Activated T-helper 1 cell treated with anti-CD3 and anti-CD28 coated beads, Interleukin-2, amount 50 U/mL, for 16 hours (primary cell): Measurements from ENCODE around the gene TM4SF4.

ENCODE experiments used
- DNase-seq, 2 donors: peaks; one replicate each; pipeline ENCODE4 v3.0.0-alpha.2; 2020; ENCODE audit warnings: low read depth in 1 of 2, low spot score in 1 of 2

TM4SF4 gene

GRCh38 chr3:149511040-149511626 lies 36.6 kb downstream of the TM4SF4 start:
- no peak for DNase-seq

- no peak for DNase-seq
Observed at GRCh38 chr3:149512073-149512782, 37.7 kb downstream of the TM4SF4 start.

GRCh38 chr3:149514471-149514870 lies 40.0 kb downstream of the TM4SF4 start:
- no peak for DNase-seq

DNA sequence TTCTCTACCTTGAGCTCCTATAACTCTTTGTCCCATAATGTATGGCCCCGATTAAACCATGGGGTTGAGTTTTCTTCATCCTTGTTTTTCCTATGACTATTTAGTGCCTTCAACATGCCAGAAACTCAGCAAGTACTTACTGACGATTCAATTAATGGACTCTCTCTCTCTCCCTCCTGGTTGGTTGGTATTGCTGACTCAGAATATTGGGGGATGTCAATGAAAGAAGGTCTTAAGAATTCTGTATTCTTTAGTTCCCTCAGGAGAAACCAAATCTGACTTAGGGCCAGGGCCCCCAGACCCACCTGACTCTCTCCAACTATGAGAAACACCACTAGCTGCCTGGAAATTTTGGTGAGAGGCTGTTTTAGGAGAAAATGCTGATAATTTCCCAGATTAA lies 40.8 kb downstream of the TM4SF4 start:
- DNase-seq: no peak

DNA sequence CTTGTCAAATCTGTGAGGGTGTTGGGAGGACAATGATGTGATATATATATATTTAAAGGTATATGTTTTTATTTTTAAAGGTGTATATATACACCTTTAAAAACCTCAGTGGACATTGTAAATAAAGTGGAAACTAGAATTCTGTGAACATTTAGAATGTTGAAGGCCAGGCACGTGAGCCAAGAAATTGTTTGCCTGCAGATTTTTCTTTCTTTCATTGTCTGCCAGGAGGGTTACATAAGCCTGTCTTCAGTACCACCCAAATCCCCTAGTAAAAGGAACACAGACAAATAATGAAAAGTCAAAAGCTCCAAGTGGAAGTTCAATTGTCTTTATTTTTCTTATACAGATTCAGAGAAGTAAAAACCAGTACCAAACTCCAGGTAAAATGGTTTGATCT lies 42.4 kb downstream of the TM4SF4 start:
- no peak for DNase-seq

DNA sequence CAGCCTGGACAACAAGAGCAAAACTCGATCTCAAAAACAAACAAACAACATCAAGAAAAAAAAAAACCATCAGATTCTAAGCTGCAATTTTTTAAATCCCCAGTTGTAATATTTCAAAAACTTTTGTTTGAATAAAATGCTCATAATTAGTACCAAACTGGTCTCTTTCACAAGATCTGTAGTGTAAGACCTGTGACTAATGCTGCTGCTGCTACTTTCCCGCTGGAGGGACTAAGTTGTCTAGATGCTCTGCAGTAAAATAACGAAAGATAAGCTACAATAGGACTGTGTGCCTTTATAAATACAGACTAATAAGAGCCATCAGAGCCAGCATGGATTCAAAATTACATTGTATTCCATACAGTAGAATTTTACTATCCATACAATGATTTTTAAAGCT lies 45.4 kb downstream of the TM4SF4 start:
- no peak for DNase-seq

DNA sequence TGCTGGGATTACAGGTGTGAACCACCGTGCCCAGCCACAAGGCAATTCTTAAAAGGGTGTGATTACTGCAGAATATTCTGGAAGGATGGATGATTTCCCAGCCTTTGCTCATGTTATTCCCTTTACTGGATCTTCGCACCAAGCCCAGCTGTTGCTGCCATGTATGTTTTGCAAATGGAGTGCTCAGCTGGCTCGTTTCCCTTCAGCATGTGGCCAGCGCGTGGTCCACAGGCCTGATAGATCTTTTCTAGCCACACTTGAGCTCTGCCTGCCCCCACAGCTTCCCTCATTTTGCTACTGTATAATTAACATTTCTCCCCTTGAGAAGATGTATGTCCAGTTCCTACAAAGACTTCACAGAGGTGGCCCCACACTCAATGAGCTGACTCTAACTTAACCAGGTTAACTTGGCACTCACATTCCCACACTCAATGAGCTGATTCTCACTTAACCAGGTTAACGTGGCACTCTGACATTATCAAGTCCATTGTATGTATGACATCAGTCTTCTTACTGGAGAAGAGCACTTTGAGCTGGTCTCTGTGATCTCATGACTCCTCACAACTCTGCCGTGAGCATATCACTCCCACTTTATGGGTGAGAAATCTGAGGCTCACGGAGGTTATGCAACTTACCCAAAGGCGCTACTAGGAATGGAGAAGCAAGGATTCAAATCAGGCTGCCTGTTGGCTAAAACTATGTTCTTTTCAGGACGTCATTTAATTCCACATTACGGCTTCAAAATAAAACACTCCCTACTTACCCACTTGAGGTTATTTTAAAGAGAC lies 49.2 kb downstream of the TM4SF4 start:
- no peak for DNase-seq

DNA sequence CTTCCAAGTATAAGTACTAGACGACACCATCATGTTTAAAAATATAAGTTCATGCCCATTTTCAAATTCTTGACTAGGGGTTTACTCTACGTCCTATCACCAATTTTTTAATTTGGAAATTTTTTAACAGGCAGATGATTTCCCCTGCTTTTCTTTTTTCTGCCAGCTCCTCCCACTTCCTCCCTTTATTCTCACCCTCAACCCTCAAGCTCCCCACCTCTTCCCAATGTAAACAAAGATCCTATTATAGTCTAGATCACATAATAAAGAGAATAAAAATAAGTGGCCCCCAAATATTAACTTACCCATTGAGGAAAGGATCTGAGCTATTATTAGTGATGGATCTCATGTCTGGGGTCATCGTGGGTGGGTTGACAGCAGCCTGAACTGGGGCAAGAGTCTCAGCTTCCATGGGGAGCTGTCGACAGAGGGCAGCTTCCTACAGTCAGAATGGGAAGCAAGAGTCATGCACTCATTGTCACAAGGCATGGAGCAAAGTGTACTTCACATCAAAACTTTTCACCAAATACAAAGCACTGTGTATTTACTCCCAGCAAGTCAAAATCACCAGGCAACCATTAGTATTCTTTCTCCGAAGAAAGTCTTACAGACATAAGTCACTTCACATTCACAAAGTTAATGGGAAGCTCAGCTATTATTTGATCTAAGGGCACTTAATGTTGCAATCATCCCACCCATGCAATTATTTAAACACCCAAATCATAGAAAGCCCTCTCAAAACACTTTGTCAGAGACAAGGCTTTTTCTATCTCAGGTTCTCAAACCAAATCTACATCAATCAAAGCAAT lies 53.2 kb downstream of the TM4SF4 start:
- no peak for DNase-seq

- DNase-seq: no peak
Observed at GRCh38 chr3:149528340-149528650, 53.8 kb downstream of the TM4SF4 start.

- DNase-seq: no peak
Observed at GRCh38 chr3:149529099-149529498, 54.6 kb downstream of the TM4SF4 start.

- DNase-seq: no peak
Observed at GRCh38 chr3:149532489-149533180, 58.1 kb downstream of the TM4SF4 start.

GRCh38 chr3:149534082-149534481 lies 59.6 kb downstream of the TM4SF4 start:
- DNase-seq: no peak

- no peak for DNase-seq
Observed at GRCh38 chr3:149534671-149535332, 60.3 kb downstream of the TM4SF4 start.

DNA sequence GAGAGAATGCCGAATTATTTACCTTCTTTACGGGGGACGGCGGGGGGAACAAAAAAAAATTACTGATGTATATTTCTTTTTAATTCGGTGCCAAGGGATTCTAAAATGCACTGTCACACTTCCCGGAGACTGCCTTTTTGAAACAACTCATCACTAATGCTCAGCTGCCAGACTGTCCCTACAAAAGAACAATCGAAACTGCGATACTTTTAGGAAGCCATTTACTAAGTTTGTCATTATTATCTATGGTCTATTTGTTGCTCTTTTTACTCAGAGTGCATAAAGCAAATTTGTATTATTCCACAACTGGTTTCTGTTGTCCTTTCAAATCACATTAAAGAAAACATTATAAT lies 60.8 kb downstream of the TM4SF4 start:
- no peak for DNase-seq

DNA sequence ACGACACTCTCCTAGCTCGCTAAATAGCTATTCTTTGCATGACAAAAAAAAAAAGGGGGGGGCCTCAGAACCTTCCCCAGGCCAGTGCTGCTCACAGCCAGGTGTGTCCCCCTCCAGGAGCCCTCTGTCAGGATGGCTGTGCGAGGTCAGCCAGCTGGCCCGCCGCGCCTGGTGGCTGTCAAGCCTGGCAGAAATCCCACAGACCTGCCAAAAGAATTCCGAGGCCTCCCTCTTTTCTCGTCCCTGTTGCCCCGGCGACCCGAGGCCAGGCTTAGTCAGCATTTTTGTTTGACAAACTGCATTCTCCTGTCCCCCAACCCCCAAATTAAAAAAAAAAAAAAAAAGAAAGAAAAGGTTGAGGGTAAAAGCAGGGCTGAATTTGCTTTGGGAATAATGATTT lies 61.9 kb downstream of the TM4SF4 start:
- no peak for DNase-seq

DNA sequence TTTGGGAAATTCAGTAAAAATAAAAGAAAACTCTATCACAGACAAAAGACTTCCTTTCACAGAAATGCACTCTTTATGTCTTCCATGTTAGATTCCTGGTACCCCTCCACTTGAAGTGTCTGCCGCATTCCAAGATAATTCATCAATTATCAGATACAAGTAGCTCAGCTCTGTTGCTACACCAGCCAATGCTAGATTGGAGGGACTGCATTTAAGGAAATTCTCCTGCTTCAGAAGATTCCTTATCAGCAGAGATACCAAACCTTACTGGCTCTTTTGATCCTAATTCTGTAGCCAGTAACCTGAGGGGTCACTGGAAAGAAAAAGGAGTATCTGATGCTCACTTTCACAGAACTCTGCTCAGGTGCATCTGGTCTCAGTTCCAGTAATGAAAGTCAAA lies 63.9 kb downstream of the TM4SF4 start:
- DNase-seq: no peak

DNA sequence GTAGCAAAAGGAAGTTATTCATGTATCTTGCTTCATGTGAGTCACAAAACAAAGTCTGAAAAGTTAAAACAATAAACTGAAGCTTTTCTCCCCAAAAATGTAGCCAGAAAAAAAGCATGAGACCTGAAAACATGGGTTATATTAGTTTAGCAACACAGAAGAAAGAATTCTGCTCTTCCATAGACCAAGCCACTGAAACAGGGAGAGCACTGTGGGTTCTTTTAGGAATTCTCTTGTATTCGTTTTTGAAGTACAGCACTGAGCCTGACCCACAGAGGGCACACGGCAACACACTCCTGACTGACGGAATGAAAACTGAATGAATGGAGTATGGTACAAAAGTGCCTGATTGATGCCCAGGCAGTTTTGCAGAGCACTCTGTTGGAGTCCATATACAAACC lies 66.6 kb downstream of the TM4SF4 start:
- no peak for DNase-seq

DNA sequence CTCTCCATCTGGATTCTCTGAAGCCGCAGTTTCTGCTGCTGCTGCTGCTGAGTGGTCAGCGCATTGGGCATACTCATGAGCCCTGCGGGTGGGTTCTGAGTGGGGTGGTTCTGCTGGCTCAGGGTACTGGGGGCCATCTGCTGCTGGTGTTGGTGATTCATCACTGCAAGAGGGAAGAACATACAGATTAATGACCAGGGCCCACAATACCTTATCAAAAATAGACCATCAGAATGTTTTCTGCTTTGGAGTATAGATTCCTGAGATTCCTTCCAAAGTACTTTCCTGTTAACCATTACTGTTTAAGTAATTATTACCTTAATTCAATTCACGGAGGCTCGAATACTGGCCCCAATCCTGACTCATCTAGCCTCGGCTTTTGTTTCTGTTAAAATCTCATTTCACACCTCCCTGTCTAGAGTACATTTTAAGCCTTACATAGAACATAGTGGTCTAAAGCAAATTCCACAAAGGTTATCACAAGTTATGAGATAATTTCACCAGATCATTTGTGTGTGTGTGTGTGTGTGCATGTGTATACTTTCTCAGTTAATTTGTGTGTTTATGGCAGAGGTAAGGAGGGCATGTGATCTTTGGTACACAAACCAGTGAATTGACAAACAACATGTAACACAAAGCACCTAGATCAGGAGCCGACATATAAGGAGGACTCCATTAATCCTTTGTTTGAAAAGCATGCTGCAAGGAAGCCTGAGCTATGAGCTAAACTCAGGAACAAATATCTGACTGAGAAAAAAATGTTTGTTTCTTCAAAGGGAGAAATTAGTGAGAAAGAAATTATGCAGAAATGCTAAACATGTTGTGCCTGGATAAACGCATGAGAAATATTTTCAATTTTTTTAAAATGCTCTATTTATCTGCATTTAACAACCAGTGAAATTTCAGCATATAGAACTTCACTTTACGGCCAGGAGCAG lies 68.1 kb downstream of the TM4SF4 start:
- no peak for DNase-seq

- DNase-seq: no peak
Observed at GRCh38 chr3:149545049-149545448, 70.6 kb downstream of the TM4SF4 start.

GRCh38 chr3:149547413-149547812 lies 72.9 kb downstream of the TM4SF4 start:
- DNase-seq: no peak
